GOT3 (cell line): ENCODE results near the gene MLPH.

ENCODE experiments used
- DNase-seq: peaks from one replicate; lab custom pipeline; 2025; ENCODE audit warnings: mixed read lengths; lab: John Stamatoyannopoulos, UW

Gene MLPH

DNA sequence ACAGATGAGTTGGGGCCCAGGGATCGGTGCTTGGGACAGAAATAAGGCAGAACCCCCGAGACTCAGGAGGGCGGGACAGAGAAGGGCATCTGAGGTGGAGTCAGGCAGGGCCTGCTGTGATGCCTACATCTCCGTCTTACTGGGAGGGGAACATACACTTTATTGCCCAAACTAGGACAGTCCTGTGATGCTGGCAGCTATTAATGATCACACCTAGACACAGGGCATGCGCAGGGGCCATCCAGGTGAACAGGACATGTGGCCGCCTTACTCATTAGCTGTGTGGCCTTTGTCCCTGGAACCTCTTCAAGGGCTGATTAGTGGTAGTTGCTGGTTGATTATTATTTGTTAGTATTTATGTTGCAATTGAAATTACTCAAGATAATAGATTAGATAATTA is 33.2 kb downstream of the MLPH start:
- DNase-seq = no peak

DNA sequence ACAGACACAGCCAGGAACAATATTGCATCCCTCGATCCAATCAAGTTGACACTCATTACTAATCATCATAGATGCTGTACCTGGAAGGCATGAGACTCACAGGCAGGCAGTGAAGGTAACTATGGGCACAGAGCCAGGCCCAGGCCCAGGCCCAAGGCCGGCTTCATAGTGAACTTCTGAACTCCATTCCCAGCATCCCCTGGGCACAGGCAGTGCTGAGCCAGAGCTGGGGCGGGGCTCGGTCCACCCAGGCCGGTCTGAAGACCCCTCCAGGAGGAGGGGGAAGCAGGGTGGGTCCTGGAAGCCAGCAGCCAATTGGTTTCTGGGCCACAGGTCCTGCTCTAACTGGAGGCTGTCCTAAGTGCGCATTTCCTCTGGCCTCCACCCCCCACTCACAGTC is 37.6 kb downstream of the MLPH start:
- DNase-seq = no peak

DNA sequence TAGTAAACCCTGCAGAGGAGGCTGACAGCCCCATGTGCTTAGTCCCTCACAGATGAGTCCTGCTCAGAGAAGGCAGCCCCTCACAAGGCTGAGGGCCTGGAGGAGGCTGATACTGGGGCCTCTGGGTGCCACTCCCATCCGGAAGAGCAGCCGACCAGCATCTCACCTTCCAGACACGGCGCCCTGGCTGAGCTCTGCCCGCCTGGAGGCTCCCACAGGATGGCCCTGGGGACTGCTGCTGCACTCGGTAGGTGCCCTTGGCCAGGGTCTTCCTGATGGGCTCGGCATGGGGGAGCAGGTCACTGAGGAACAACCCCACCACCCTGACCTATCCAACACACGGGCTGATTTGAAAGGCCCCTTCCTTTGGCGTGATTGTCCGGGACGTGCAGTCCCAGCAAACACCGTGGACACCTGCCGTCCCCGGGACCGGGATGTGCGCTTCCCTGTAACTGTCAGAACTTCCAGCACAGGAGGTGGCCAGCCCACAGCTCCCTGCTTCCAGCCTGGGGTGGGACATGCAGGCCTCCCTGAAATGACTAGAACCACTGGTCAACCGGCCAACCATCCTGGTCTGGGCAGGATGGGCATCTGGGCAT is 38.6 kb downstream of the MLPH start:
- no peak for DNase-seq

DNA sequence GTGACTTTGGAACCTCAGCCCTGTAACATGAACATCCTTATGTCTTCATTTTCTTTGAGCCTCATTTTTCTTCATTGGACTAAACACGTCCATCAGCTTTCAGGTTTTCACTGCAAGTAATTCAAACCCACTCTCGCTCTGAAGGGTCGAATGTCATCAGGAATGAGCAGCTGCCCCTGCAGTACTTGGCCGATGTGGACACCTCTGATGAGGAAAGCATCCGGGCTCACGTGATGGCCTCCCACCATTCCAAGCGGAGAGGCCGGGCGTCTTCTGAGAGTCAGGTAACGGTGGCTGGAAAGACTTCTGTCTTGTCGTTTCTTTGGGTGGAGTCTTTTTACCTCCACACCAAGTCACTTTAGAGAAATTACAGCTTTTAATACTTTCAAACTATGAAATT is 40.2 kb downstream of the MLPH start:
- no peak for DNase-seq

DNA sequence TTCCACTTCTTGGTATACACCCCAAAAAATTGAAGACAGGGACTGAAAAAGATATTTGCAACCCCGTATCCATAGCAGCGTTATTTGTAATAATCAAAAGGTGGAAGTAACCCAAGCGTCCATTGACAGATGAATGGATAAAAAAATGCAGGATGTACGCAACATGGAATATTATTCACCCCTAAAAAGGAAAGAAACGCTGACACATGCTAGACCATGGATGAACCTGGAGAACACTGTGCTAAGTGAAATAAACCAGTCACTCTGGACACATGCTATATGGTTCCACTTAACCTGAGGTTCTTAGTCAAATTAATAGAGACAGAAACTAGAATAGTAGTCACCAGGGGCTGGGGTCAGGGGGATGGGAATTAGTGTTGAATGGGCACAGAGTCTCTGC is 40.7 kb downstream of the MLPH start:
- DNase-seq = no peak

DNA sequence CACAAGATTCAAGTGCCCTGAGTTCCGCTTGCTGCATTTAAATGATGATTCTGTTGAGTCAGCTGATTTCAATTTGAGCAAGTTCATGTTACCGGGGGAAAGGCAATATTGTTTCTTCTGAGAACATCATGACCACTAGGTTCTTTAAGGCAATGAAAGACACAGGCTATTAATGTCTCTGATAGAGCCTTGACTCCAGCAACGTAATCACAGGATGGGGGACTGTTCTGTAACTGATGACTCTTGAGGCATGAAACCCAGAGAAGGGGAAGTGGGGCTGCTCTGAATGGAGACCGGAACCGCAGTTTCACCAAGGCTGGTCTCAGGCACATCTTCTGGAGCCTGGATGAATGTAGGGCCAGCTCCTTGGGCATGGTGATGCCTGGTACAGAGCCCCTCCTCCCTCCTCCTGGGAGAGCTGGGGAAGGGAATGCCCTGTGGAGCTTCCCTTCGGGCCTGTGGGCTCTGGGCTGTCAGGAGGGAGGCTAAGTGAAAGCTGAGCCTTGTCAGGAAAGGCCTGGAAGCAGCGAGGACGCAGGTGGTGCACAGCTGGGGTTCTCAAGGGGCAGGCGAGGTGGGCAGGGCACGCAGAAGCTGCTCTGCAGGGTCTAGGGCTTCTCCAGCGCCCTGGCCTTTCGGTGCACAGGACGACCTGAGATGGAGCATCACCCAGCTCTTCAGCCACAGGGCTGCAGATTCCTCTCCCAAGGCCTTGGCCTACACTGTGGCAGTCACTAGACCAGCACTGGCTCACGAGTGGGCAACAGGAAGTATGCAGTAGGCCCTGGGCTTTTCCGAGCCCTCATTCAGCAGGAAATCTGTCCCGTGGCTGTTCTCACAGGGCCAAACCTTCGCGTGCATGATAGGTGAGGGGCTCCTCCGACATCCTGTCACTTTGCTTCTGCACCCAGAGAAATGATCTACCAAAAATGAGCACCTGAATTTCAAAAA is 42.7 kb downstream of the MLPH start:
- no peak for DNase-seq

DNA sequence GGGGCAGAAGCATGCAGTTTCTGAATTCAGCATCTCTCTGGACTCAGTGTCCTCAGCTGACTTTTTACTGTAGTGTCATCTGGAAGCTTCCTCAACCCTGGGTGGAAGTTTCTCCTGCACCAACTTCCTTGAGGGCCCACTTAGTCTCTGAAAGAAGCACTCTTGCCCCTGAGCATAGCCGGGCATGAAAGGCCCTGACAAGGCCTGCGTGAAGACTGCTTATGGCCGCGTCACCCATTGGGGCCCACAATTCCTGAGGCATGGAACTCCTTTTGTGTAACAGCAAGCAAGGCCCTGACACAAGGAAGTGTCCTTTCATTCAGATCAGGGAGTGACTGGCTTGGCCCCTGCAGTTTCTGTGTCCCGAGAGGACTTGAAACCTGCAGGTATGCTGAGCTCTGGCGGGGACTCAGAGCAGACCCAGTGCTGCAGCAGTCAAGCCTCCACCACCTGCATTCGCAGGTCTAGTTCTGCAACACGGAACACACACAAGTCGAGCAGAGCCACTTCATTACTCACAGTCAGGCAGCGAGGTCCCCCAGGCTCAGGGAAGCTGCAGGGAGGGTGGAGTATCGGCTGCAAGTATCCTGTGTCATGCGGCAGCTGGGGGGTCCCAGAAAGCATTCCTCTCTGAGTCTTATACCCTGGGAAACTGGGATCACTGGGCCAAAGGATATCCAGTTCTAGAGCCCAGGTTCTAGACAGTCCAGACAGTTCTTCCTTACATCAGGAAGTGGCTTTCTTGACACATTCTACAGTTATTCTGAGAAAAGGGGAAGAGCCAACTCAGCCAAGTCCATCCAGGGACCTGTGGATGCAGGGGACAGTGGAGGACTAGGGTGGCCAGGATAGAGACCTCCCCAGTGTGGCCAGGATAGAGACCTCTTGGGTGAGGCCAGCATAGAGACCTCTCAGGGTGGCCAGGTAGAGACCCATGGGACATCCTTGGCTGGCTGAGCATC is 43.7 kb downstream of the MLPH start:
- DNase-seq = no peak

DNA sequence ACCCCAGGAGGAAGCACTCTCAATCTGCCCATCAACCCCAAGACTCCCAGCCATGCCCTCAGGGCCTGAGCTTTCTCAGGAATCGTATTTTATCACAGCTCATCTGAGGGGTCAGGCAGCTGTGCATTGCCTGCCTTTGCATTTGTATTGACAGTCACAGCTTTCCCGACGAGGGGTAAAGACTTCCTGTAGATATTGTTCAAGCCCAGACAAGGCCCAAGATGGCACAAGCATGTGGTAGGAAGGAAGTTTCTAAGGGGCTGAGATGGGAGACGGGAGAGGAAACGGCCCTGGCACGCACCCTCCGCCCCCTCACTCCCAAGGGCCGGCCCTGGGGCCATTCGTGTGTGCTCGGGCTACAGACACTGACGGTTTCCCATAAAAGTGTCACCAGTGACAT is 45.1 kb downstream of the MLPH start:
- DNase-seq = no peak

DNA sequence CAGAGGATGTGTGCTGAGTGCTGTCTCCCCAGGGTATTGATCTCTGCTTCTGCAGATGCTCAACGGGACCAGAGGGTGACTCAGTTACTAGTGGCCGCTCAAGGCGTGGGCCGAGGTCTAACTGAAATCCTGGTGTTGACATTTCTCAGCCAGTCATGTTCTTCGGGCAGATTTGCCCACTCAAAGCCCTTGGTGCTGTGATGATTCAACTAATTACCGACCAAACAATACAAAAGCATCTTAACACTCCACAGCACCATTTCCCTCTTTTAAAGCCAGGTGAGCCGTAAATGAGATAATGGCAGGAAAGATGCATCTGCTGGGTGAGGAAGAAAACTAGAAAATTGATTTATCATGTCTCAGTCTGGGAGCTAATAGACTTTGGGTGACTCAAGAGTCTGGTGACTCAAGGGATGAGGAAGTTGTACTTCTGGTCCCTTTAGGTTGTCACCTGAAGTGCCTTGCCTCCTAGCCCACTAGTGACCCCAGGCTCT is 46.7 kb downstream of the MLPH start:
- DNase-seq = peak; percentile 26

DNA sequence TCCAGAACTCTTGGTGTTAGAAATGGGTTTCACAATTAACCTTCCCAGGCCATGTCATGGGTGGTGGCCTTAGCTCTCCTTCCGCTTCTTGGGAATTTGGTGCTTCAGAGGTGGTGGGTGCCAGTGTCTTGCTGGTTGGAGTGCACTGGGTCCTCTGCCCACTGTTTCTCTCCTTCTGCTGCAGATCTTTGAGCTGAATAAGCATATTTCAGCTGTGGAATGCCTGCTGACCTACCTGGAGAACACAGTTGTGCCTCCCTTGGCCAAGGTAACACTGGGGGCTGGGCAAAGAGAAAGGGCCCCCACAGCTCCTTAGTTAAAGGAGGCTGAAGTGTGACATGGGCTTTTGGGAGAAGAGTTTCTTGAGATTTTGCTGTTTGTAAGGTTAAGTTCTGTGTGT is 47.3 kb downstream of the MLPH start:
- no peak for DNase-seq

DNA sequence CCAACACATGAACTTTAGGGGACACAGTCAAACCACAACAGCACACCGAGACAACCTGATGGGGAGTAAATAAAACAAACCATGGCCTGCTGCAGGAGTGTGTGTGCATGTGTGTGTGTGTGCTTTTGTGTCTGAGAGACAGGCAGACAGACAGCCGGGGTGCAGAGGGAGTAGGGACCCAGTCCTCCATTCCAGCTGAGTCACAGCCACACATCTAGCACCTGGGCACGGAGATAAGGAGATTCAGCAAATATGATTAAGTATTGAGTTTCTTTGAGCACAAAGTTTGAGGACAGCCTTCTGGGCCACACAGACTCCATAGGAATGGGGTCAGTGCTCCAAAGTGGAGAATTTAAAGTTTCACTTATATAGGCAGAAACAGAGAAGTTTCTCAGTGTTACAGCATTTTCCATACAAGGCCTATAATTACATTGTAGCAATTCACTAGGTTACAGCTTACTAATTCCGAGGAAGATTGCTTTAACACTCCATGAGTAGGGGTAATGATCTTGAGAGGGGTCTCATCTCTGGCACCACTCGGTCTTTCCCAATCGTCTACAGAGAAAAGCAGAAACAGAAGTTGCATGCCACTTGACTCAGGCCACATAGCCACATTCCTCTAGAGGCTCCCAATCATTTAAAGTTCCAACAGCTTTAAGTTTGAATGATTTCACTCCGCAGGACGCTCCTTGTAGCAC is 48.5 kb downstream of the MLPH start:
- DNase-seq = no peak

DNA sequence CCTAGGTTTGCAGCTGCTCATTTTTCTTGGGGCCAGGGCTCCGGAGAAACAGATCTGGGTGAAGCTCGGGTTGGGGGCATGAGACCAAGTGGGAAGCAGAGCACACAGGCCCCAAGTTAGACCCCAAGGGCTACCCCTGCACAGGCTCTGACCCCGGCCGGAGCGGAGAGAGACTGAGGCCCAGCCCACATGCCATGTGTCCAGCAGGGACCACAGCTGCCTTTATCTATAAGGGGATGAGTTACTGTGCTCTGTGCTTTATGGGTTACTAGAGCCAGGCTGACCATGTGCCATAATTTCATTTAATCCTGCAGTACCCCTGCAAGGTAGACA is 49.0 kb downstream of the MLPH start:
- no peak for DNase-seq

DNA sequence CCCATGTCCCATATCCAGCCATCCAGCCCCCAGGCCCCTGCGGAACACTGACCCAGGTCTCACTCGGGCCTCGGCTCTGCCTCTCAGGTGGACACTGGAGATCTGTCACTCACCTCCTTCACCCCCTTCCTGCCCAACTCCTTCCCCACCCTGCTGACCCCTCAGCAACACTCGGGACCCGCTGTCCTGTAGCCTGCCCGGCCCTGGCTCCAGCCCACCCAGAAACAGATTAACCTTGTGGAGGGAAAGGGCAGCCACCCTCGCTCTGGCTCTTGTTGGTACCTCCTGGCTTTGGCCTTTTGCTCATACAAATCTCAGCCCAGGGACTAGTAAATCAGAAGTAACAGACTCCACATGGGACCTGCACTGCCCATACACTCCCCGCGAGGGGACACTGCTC is 49.6 kb downstream of the MLPH start:
- DNase-seq = no peak

DNA sequence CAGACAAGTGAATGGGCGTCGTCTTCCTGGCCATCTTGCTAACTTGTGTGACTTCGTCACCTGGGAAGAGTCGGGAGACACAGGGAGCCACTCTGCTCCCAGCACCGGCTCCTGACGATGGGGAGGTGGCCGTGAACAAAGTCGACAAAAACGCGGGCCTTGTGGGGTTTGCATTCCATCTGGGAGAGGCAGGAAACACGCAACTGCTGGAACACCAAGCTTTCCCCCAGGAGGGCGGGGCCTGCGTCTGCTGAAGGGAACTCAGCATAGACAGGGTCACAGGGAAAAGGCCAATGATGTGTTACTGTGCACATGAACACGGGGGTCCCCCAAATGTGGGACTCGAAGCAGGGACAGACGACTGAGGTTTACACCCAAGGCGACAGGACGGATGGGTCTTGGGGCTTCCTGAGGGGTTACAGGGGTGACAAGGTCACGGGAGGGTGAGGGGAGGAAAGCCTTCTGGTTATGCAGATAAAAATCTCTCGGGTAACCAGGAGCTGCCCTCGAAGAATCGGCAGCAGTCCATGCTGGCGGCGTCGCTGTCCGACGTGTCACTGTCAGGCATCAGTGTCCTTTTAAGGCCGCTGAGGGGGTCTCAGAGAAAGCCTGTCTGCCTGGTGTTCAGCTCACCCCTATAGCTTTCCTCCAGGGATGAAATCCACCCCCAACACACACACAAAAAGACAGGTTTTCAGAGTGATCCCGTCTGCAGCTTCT is 51.1 kb downstream of the MLPH start:
- no peak for DNase-seq

DNA sequence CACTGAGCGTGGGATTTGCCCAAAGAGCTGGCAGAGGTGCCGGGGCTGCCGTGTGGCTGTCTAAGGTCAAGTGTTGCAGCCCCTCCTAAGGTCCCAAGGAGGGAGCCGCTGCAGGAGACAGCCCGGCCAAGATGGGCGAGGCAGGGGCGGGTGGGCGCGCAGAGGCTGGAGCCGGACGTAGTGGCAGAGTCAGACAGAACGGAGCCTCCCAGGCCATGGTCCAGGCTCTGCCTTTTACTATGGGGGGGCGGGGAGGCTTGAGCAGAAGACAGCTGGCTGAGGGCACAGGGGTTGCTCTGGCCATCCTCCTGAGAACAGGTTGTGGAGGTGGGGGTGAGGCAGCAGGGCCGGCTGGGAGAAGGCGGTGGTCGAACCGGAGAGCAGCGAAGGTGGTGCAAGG is 51.9 kb downstream of the MLPH start:
- no peak for DNase-seq

DNA sequence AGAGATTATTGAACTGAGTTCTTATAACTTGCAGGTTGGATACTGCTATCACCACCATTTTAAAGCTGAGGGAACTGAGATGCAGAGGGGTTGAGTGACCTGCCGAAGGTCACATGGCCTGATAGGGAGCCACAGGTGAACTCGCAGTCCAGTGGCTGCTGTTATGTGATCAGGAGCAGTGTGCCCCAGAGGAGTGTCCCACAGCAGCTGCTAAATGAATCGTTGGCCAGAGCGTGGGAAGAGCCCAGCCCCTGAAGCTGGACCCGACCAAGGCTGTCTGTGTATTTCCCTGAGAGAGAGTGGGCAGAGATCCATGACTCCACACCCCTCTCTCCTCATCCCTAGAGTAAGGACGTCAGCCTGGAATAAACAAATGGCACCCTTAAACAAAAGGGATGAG is 52.6 kb downstream of the MLPH start:
- DNase-seq = no peak

DNA sequence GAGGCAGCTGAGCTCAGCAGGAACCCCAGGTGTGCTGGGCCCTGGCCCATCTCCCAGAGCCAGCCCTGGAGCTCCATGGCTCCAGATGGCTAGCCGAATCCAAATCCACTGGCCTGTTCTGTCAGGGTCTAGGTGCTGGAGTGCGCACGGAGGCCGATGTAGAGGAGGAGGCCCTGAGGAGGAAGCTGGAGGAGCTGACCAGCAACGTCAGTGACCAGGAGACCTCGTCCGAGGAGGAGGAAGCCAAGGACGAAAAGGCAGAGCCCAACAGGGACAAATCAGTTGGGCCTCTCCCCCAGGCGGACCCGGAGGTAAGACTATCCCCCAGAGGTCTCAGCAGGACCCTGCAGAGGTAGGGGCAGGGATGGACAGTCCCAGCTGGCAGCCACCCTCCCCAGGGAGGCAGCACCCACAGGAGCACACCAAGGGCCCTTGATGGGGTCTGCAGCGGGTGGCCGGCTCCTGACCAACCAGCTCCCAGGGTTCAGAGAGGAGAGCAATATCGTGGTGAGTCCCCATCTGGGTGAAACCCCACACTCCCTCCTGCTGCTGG is 53.2 kb downstream of the MLPH start:
- no peak for DNase-seq

DNA sequence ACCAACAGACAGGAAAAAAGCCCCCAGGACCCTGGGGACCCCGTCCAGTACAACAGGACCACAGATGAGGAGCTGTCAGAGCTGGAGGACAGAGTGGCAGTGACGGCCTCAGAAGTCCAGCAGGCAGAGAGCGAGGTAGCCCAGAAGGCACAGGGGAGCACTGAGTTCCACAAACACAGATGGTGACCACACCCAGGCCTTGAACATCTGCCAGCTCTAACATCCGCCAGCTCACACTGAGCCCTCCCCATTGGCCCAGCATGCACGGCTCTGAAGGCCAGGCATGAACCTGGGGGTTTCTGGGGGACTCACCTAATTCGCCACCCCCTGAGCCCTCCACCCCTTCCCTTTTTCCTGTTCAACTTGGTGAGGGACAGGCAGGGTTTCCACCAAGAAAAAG is 53.8 kb downstream of the MLPH start:
- DNase-seq = no peak

DNA sequence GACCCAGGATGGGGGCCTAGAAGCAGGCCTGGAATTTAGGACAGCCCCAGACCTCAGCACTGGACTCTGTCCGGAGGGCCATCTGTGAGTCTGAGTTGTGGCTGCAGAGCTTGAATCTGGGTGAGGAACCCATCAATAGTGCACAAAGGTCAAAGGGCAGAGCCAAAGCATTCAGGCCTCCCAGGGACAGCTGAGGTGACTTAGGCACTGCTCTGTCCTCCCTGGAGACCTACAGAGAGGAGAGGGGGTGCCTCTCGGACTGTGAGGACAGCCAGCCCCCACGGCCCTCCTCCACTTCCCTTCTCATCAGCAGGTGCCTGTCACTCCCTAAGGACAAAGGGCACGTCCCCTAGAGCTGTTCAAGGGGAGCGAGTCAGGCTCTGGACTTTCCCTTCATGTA is 54.2 kb downstream of the MLPH start:
- no peak for DNase-seq

DNA sequence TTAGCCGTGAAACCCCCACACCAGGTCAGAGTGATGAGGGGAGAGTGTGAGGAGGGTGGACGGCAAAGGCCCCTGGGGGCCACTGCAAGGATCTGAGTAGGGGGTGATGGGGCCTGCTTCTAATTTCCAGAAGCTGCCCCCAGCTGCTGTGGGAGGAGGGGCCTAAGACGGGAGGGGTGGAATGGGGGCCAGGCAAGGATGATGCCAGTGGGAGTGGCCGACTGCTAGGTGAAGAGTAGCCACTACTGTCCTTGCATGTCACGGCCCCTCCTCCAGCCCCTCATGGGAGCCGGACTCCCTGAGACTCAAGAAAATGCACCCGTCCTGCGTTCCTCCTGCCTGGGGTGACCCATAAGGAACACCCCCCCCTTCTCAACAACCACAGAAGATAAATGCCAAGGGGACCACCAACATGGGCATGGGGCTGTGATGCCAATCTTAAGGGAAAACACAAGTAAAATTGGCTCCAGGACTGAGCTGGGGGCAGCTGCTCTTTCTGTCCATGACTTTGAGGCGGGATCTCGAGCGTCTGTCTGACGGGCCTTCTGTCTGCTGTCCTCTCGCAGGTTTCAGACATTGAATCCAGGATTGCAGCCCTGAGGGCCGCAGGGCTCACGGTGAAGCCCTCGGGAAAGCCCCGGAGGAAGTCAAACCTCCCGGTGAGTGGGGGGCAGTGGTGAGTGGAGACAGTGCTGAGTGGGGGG is 55.1 kb downstream of the MLPH start:
- DNase-seq = no peak
